ENCODE results near the gene CLDN24.
"Not testable (repeated sequence)": the region's sequence is repeated elsewhere in the genome, so short reads cannot be mapped to it uniquely, and the experiment has no call there.

Gene CLDN24

DNA sequence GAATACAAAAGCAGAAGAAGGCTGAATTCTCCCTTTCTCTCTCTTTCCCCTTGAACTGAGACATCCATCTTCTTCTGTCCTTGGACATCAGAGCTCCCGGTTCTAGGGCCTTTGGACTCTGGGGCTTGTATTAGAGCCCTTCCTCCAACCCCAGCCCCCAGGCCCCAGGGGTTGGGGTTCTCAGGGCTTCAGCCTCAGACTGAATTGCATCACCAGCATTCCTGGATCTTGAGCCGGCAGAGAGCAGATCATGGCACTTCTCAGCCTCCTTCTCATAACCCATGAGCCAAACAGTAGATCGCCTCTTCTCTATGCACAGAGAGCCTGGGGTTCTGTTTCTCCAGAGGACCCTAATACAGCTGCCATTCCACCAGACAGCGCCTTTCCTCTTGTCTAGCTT is 25.3 kb upstream of the CLDN24 start:
- in situ Hi-C loops (cut with MboI; ENCODE audit: low sequenced_read_pairs), result no loop called here

DNA sequence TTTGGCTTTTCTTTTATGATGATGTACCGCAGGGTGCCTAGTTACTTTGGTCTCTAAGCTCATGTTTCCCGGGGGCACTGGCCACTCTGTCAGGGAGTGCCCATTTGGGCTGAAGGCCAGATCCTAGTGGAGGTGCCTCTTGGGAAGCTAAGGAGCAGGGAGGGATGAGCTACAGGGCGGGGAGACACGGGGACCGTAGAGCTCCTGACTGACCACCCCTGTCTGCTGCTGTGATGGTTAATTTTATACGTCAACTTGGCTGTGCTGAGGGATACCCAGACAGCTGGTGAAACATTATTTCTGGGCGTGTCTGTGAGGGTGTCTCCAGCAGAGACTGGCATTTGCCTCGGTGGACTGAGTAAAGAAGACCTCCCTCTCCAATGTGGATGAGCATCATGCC is 24.9 kb upstream of the CLDN24 start:
- in situ Hi-C loops (cut with MboI; ENCODE audit: low sequenced_read_pairs), result no loop called here

DNA sequence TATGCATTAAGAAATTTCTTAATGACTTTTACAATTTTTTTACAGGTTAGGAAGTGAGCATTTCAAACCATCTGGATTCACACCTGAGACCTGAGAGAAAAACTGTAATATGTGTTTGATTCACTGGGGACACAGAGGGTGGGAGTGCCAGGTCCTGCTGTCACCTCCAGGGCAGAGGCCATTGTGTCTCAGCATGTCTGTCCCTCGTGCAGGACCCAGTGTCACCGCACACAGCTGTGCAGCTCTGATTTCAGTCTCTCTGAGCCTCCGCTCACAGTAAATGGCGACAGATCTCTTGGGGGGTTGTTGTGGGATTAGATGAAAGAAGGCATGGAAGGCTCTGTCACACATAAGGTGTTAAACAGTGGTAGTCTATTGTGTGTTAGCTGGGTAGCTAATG is 23.0 kb upstream of the CLDN24 start:
- in situ Hi-C loops (cut with MboI; ENCODE audit: low sequenced_read_pairs), result no loop called here

DNA sequence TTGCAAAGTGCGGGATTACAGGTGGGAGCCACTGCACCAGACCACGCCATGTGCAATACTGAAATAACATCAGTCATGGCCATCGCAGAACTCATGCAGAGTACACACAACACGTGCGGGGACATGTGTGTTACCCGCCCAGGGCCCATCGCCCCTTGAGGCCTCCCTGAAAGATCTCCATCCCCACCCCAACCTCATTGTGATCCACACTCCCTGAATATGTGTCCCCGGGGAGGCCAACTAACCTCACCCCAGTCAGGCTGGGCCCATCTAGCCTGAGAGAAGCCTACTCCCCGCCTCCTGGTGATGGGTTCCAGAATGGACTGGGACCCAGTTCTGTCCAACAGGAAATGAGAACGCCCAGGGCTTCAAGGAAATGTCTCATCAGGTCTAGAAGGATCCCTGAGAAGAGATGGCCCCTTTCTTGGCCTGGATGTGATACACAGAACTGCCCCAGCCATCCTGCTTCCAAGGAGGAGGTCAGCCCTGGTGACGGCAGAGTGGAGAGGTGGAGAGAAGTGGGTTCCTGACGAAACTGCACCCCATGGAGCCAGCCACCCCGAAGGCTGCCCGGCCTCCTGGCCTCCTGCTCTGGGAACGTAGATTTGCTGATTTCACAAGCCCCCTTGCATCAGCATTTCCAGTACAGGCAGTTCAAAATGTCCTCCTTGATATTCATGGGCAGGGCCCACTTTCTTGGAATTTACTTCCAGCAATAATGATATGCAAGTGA is 22.5 kb upstream of the CLDN24 start:
- in situ Hi-C loops (cut with MboI; ENCODE audit: low sequenced_read_pairs), result no loop called here

DNA sequence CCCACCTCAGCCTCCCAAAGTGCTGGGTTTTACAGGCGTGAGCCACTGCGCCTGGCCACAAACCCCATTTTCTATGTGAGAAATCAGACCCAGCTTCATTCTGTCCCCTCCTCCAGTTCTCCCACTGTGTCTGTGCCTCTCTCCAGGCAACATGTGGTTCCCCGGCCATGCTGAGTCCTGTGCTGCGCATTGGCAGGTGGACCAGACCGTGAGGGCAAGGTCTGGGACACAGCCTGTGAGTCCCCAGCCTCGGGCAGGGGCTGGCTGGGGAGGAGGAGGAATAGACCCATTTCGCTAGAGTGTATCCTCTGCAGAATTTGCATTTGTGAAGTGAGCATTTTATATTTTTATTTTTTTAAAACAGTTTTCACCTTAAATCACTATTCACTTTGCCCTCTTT is 21.5 kb upstream of the CLDN24 start:
- in situ Hi-C loops (cut with MboI; ENCODE audit: low sequenced_read_pairs), result no loop called here

DNA sequence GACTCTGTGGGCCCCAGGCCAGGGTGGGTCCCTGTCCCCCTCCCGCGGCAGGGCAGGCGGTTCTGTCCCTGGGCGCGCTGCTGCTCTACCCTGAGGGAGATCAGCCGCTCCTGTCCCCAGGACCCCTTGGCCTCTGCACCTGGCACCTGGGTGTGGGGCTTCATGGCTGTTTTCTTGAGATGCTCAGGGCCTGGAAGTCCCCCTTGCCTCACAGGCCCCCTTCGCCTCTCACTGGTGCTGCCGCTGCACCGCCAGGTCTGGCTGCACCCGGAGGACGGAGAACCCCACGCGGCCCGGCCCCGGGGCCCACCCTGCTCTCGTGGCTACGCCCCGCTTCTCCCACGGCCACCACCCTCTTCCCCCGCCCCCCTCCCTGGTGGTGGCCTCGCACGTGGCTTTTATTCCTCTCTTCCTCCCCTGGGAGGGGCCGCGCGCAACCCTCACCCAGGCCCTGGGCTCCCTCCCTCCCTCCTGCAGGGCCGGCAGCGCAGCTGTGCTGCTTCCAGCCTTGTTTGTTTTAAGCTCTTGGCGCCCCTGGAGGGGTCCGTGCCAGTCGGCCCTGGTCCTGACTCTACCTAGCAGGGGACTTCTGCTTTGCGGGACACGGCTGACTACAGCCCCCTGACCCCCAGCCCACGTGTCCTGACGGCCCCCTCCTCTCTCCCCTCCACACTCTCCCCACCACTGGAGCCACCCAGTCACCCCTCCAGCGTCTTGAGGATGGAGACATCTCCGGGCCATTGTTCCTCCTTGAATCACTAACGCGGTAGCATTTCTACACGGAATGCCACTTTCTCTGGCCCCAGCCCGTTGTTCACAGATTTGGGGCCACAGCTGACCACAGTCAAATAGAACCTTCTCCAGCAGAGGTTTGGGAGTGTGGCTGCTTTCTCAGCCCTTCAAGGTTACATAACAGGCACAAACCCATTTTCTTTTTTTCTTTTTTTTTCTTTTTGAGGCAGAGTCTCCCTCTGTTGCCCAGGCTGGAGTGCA is 20.6 kb upstream of the CLDN24 start:
- in situ Hi-C loops (cut with MboI; ENCODE audit: low sequenced_read_pairs), result no loop called here

DNA sequence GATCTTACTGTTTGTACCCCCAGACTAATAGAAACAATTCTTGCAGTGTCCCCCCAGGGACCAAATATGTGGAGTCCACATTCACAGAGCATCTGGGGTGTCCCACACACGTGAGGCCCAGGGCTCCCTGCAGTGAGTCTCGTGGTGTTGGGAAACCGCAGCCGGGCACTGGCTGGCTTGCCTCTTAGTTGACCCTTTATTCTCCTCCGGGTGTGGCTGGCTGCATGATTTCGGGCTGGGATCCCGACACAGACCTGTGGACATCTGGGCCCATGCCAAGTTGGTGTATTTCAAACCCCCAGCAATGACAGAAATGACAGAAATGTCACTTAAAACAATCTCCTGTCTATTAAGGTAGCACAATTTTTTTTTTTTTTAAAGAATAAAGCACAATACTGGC is 15.6 kb upstream of the CLDN24 start:
- in situ Hi-C loops (cut with MboI; ENCODE audit: low sequenced_read_pairs), result no loop called here

DNA sequence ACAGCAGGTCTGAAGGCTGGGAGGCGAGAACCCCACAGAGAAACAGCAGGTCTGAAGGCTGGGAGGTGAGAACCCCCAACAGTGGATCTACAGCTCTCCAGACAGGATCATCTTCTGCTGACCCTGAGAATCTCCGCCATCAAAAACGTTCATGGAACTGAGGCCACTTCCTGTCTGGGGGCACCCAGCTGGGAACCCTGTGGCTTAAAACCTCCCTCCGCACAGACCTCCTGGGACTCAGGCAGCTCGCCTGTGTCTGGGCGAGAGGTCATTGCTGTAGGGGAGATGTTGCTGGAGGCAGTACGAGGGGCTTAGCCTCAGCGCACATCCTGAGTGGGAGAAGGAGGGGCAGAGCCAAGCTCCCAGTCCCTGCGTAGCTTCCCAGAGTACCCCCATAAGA is 15.1 kb upstream of the CLDN24 start:
- in situ Hi-C loops (cut with MboI; ENCODE audit: low sequenced_read_pairs), result no loop called here

DNA sequence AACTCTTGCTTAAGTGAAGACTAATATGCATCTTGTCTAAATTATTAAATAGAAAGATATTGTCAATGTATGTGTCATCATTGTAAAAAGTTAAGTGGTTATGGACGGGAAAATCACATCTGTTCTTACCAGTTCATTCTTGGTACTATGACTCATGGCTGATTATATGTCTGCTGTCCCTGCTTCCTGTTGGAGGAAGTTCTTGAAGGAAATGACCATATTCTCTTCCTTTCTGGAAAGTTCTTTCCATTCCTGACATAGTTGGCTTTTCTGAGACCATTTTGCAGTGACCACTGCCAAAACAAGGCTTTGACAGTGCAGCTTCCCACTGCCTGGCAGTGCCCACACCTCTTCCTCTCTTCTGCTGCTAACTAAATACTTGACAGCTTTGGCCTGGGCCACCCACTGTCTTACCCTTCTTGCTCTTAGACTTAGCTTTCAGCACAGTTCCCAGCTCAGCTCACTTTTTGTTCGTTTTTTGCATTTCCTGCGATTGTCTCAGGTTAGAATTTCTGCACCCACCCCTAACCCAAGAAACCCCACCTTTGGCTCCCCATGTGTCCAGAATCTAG is 13.2 kb upstream of the CLDN24 start:
- in situ Hi-C loops (cut with MboI; ENCODE audit: low sequenced_read_pairs), result no loop called here

DNA sequence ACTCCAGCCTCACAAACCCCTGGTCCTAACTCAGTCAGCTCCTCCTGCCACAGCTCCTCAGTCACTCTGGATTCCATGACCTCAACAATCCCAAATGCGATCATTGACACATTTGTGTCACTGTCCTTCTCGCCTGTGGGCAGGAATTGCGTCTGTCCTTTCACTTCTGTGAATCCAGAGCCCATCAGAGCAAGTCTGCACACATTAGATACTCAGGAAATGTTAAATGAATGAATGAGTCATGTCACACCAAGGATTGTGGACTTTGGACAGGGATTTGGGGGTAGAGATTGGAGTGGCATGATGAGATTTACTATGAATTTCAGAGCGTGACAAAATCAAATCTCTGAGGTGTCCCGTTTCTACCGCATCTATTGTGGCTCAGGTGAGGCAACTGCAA is 11.8 kb upstream of the CLDN24 start:
- in situ Hi-C loops (cut with MboI; ENCODE audit: low sequenced_read_pairs), result no loop called here

DNA sequence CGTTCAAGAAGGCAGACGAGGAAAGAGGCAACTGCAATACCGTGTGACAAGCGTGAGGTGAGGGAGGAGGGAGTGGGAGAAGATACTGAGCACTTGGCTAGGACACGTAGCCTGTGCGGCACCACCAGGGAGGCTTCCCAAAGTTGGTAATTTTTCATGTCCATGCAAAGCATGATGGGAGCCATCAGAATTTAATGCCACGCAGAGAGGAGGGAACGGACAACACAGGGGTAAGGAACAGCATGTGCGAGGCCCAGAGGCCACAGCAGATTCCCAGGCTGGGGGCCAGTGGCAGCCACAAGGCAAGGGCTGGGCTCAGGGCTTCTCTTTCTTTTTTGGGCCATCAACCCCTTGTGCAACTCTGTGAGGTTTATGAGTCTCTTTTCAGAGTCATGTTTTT is 11.0 kb upstream of the CLDN24 start:
- in situ Hi-C loops (cut with MboI; ENCODE audit: low sequenced_read_pairs), result no loop called here

DNA sequence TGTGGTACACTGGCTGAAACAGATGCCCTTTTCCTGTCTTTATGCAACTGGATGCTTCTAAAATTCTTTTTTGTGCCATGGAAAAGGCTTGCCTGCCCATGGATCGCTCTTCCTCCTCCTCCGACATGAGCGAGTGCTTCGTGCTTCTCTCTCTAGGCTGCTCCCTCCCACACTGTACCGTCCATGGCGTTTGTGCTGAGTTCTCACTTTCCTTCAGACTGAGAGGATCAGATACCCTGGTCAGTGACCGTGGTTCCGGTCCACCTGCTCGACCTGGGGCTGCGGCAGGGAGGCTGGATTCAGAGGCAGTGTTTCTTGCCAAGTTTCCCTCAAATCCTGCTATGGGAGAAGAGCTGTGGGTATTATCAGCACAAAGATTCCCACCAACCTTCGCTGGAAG is 10.2 kb upstream of the CLDN24 start:
- in situ Hi-C loops (cut with MboI; ENCODE audit: low sequenced_read_pairs), result no loop called here

DNA sequence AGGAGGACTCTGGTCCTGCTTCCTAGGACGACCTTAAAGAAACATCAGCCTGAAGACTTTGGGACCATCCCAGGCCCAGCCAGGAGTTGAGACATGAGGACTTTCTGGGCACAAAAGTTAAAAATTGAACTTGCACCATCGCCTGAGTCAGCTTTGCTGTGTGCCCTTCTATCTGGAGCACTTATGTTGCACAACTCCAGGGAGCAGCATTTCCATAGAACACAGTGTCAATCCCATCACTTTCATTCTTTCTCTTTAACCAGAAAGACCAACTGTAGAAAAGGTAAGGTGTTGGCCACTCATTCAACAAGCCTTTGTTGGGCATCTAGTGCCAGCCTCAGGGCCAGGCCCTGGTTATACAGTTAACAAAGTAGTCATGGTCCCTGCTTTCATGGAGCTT is 8.6 kb upstream of the CLDN24 start:
- in situ Hi-C loops (cut with MboI; ENCODE audit: low sequenced_read_pairs), result no loop called here

DNA sequence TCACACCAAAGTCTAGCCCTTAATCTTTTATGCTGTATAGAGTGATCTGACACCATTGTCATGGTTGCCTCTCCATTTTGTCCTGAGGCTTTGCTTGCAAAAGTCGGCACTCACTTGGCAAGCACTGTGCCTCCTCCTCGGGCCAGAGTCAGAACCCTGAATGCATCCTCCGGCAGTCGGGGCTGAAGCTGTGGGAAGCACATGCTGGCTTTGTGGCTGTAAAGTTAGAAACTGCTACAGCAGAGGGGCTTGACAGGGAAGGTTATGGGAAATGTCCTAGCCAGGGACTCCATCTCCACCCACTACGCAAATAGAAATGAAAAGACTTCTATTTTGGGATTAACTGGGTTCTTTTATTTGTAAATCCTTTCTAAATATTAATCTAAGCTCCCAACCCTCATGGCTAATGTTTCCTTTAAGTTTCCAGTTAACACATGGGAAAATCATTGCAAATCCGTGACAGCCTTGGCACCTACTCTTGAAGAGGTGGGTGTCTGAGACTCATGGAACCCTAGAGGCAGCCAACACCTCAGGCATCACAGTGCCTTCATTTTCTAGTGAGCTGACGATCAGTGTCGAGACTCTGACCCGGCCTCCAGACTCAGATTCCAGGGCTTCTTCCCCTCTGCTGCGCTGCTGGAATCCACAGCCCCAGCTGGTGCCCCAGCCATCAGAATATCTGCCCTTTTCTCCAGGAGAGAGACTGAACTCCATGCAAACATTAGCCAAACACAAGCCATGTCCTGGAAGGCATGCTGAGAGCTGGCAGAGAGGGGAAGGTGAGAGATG is 7.9 kb upstream of the CLDN24 start:
- in situ Hi-C loops (cut with MboI; ENCODE audit: low sequenced_read_pairs), result no loop called here

DNA sequence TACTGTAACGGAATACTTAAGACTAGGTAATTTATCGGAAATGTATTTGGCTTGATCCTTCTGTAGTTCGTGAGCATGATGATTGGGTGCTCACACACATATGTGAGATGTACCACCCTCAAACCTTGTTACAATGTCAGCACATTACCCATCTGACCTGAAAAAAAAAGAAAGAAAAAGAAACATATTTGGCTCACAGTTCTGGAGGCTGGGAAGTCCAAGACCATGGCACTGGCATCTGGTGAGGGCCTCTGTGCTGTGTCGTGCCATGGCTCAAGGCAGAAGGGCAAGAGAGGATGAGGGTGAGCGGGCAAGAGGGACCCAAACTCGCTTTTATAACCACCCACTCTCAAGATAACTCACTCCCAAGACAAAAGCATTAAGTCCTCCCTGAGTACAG is 7.0 kb upstream of the CLDN24 start:
- in situ Hi-C loops (cut with MboI; ENCODE audit: low sequenced_read_pairs), result no loop called here

DNA sequence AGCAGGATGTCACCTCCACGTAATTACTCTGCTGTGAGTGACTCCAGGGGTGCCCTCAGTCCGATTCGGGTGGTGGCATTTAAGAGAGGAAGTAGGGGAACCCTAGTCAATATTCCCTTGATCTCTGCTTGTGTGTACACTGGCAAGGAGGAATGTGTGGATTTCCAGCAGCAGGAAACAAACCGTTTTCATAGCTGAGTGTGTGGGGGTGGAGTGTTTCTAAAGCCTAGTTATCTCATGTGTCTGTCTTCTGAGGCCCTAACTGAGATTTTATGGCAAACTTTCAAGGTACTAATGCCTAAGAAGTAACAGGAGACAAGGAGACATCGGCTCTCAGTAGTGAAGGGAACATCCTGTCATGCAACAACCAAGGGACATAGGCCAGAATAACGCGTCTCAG is 6.6 kb upstream of the CLDN24 start:
- in situ Hi-C loops (cut with MboI; ENCODE audit: low sequenced_read_pairs), result no loop called here

DNA sequence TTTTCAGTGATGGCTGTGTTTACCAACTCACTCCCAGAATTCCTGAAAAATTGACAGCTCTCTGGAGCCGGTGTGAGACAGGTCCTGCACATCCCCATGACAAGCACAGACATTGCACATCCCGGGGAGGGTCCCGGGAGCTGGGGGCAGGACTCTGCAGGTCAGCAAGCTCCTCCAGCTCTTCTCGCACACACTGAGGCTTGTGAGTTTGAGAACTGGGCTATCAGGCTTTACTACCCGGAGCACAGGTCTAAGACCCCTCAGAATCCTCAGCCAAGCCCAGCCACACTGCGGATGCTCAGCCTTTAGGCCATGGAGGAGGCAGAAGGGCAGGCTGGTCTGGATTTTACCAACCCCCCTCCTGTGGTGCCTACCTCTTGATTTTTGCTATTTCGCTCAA is 5.6 kb upstream of the CLDN24 start:
- in situ Hi-C loops (cut with MboI; ENCODE audit: low sequenced_read_pairs), result no loop called here

DNA sequence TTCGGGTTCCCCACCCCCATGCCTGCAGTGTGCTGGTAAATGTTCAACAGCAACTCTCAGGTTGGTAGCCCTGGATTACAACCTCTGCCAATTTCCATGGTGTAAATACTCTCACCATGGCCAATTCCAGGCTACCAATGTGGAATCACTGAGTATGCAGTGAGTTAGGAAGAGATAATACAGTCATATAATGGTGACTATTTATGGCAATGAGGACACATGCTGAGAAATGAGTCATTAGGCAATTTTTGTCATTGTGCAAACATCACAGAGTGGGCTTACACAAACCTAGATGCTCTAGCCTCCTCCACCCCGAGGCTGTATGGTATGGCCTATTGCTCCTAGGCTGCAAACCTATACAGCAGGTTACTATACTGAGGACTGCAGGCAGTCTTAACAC is 4.6 kb upstream of the CLDN24 start:
- in situ Hi-C loops (cut with MboI; ENCODE audit: low sequenced_read_pairs), result no loop called here

DNA sequence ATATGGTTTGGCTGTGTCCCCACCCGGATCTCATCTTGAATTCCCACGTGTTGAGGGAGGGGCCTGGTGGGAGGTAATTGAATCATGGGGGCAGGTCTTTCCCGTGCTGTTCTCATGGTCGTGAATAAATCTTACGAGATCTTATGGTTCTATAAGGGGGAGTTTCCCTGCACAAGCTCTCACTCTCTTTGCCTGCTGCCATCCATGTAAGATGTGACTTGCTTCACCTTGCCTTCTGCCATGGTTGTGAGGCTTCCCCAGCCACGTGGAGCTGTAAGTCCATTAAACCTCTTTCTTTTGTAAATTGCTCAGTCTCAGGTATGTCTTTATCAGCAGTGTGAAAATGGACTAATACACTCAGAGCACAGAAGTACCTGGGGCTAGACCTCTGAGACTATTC is 4.2 kb upstream of the CLDN24 start:
- in situ Hi-C loops (cut with MboI; ENCODE audit: low sequenced_read_pairs), result not testable (repeated sequence)

DNA sequence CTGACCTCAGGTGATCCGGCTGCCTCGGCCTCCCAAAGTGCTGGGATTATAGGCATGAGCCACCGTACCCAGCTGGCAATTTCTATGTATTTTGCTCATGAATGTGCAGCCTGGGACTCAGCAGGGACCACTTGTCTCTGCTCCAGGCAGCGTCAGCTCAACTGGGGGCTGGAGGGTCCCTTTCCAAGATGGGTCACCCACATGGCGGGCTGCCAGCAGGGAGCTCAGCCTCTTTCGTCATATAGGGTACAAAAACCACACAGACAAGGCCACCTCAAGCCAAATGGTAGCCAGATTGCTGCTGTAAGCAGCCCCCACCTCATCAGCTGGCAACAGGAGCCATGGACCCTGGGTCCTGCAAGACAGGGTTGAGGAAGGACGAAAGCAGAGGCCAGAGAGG is 2.4 kb upstream of the CLDN24 start:
- in situ Hi-C loops (cut with MboI; ENCODE audit: low sequenced_read_pairs), result no loop called here

DNA sequence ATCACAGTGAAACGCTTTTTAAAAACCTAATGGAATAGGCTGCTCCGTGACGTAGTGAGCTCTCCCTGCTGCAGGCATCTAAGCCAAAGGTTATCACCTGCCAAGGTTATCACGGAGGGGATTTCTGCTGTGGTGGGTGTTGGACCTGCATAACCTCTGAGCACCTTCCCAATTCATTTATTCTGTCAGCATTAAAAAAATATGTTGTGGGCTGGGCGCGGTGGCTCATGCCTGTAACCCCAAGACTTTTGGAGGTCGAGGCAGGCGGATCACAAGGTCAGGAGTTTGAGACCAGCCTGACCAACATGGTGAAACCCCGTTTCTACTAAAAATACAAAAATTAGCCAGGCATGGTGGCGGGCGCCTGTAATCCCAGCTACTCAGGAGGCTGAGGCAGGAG is 1.8 kb upstream of the CLDN24 start:
- in situ Hi-C loops (cut with MboI; ENCODE audit: low sequenced_read_pairs), result not testable (repeated sequence)

Data from HL-60/S4 treated with phorbol 12-myristate 13-acetate at 8.2 ng/mL for 4 days and 3 days (cell line).